Measurements from ENCODE around the gene IFI30. TPM values are rescaled to one million over a fixed set of nuclear protein-coding genes. Genes with fewer than 3 reads are reported as not detected.

IFI30 gene
- total RNA-seq, 1 donor from 2014 or later = 43.7 TPM

DNA sequence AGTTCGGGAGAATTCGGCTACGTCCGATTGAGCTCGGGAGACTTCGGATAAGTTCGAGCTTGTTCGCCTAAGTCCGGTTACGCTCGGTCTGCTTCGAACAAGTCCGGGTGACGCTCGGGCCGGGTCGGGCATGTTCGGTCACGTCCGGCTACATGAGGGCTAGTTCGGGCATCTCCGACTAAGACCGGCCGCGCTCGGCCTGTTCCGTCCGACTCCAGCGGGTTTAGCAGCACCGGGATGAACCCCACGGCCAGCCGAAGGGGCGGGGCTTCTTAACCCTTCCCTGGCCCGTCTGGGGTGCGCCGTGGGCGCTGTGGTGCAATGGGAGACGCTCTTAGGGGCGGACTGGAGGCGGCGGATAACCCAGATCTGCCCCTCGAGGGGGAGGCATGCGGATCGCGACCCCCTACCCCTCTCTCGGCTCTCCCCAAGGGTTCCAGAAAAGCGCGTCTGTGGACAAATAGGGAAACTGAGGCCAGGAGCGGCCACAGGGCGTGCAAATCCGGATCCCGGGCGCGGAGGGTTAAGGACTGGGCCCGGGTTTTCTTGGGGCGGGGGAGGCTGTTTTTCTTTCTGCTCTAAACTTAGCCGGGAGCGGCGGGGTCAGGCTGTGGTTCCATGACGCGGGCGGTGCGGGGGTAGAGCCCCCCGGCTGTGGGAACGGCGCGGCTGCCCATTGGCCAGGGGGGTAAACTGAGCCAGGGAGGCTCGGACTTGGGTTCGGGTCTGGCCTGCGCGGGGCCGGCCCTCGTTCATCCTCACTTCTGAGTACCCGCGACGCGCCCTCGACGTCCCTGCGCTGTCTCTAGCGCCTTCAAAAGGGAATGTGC is 51.1 kb downstream of the IFI30 start:
- Histone ChIP-seq H3K4me1 (peaks cover 30% of the 10 kb centered on the region), H3K36me3 (no peaks in the 10 kb centered on the region), H3K27ac (peak overlapping the region; percentile 22), H3K27me3 (no peaks in the 10 kb centered on the region), H3K9me3 (no peaks in the 10 kb centered on the region), H3K4me3 (peak overlapping the region; percentile 30 to 42)
- TF ChIP-seq POLR2A (IDR thresholded peaks at IDR 0.05) (no peak), POLR2AphosphoS5 (IDR thresholded peaks at IDR 0.05; ENCODE audit: insufficient read depth in 1 of 2, low read depth in 1 of 2) (peak; percentile 26 to 67)
- intact Hi-C loops (cut with DNase I) = no loop called here
- peak in 1 of 2 donors; percentile 96 for DNase-seq (ENCODE audit: extremely low spot score in 2 of 2)

DNA sequence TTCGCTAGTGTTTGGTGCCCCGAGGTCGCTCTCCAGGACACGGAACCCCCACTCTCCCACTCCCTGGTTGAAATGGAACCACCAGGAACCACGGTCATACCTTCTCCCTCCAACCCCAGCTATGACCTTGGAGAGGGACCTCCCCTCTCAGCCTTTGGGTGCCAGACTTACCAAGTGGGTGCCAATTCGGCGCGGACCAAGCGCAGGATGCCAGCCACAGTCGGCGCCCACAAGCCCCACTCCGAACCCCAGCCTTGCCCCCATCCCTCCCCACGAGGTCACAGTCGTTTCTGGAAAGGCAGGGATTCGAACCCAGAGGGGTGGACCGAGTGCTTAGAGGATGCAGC is 51.7 kb downstream of the IFI30 start:
- no peaks in the 10 kb centered on the region for H3K27me3 ChIP-seq
- peak overlapping the region; percentile 22 for H3K27ac ChIP-seq
- H3K4me1 ChIP-seq = peaks cover 30% of the 10 kb centered on the region
- H3K9me3 ChIP-seq = no peaks in the 10 kb centered on the region
- H3K36me3 ChIP-seq = no peaks in the 10 kb centered on the region
- TF ChIP-seq POLR2AphosphoS5 (IDR thresholded peaks at IDR 0.05; ENCODE audit: insufficient read depth in 1 of 2, low read depth in 1 of 2) (no peak), POLR2A (IDR thresholded peaks at IDR 0.05) (no peak)
- TF ChIP-seq, protein P1, sequence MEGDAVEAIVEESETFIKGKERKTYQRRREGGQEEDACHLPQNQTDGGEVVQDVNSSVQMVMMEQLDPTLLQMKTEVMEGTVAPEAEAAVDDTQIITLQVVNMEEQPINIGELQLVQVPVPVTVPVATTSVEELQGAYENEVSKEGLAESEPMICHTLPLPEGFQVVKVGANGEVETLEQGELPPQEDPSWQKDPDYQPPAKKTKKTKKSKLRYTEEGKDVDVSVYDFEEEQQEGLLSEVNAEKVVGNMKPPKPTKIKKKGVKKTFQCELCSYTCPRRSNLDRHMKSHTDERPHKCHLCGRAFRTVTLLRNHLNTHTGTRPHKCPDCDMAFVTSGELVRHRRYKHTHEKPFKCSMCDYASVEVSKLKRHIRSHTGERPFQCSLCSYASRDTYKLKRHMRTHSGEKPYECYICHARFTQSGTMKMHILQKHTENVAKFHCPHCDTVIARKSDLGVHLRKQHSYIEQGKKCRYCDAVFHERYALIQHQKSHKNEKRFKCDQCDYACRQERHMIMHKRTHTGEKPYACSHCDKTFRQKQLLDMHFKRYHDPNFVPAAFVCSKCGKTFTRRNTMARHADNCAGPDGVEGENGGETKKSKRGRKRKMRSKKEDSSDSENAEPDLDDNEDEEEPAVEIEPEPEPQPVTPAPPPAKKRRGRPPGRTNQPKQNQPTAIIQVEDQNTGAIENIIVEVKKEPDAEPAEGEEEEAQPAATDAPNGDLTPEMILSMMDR (IDR thresholded peaks at IDR 0.05) = no peak
- no peak for DNase-seq (ENCODE audit: extremely low spot score in 2 of 2)
- H3K4me3 ChIP-seq = peak overlapping the region in 1 of 2 donors; percentile 40
- intact Hi-C loops (cut with DNase I) = no loop called here

DNA sequence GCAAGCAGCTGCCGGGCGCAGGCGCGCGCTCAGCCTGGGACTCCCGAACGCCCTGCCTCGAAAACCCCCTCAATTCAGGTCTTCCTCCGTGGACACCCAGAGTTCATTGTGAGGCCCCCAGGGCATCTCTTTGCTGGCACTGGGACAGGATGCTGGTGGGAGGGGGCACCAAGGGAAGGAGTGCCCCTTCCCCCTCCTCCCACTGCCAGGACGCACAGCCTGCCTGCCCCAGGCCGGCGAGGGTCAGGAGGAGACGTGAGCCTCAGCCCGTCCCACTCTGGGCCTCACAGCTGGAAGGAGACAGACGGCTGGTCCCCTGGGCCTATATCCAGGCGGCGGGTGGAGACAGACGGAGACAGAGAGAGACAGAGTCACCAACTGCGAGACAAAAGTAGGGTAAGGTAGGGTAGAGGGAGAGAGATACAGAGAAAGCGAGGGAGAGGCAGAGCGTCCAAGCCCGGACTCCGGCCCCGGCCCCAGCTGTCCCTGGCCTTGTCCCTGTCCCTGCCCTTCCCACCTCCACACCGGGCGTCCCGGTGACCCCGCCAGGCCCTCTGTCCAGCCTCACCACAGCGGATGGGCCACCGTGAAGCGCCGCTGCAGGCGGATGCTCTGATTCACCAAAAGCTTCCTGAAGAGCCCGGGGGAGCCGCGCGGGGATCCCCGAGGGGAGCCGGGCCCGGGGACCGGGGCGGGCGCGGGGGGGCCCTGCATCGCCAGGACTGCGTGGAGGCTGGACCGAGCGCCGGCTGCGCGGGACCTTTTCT is 52.3 kb downstream of the IFI30 start, which contains the start of gene PDE4C:
Gene PDE4C, minus strand, starts transcription at position 737 of the 767 bp plus-strand sequence. Its CDS starts 23 bp downstream, at position 714.
- Histone ChIP-seq H3K4me3 (peak within 1 kb of the TSS in 1 of 2 donors; percentile 40), H3K27ac (peak within 1 kb of the TSS; percentile 22), H3K9me3 (no peaks in the 10 kb centered on the region), H3K4me1 (peaks cover 28% of the 10 kb centered on the region), H3K27me3 (no peaks in the 10 kb centered on the region), H3K36me3 (no peaks in the 10 kb centered on the region)
- TF ChIP-seq POLR2AphosphoS5 (IDR thresholded peaks at IDR 0.05; ENCODE audit: insufficient read depth in 1 of 2, low read depth in 1 of 2) (no peak), POLR2A (IDR thresholded peaks at IDR 0.05) (no peak)
- TF ChIP-seq, protein P1 (IDR thresholded peaks at IDR 0.05) = no peak
- intact Hi-C loops (cut with DNase I) = no loop called here
- DNase-seq (ENCODE audit: extremely low spot score in 2 of 2) = no peak

DNA sequence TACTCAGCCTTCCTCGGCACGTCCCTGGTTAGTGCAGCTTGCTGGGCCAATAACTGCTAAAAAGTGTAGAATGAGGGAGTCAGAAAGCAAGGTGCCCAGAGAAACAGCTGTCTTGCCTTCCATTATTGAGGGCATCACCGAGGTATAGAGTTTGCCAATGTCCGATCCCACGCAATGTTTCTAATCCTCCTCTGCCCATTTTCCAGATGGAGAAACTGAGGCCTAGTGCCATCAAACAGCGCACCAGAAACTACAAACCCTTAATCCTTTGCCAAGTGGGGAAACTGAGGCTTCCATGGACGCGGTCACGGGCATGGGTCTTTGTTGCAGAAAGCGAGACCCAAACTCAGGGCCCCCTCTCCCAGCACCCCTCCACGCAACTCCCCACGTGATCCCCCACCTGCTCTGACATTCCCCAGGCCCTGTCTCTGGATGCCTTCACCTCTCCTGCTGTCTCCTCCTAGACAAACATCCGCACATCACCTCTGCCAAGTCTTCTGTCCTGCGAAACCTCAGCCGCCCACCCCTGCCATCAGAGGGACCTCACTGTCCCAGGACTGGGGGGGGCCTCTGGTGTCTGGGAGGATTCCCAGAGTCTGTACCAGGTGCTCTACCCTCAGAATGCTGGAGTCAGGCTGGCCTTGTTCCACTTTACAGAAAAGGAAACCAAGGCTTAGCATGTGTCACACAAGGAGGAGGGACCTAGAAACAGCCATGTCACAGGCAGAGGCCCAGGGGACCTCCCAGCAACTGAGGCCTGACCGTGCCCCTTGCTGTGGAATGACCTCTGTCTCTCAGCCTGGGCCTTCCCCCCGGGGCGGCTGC is 53.6 kb downstream of the IFI30 start:
- H3K27ac ChIP-seq = no peak overlapping the region
- peaks cover 25% of the 10 kb centered on the region for H3K4me1 ChIP-seq
- no peaks in the 10 kb centered on the region for H3K27me3 ChIP-seq
- no peak for TF ChIP-seq POLR2A (IDR thresholded peaks at IDR 0.05)
- TF ChIP-seq, protein P1 (IDR thresholded peaks at IDR 0.05) = no peak
- no peak for TF ChIP-seq POLR2AphosphoS5 (IDR thresholded peaks at IDR 0.05; ENCODE audit: insufficient read depth in 1 of 2, low read depth in 1 of 2)
- intact Hi-C loops (cut with DNase I) = no loop called here
- H3K9me3 ChIP-seq = no peaks in the 10 kb centered on the region
- DNase-seq (ENCODE audit: extremely low spot score in 2 of 2) = no peak
- H3K4me3 ChIP-seq = no peak overlapping the region
- H3K36me3 ChIP-seq = no peaks in the 10 kb centered on the region

Small RNAs within 50 kb of the gene (small RNA-seq; reads per million reads assigned to genes)
- gene IFI30 = not detected

Other genes starting within 250 kb of the IFI30 start
- 59.7 TPM for gene CCDC124, start 240.8 kb upstream of the IFI30 start, total RNA-seq
- gene KCNN1, start 206.7 kb upstream of the IFI30 start, total RNA-seq = 1.5 TPM
- gene ARRDC2, start 165.6 kb upstream of the IFI30 start, total RNA-seq = 54.5 TPM
- gene IL12RB1, start 86.9 kb upstream of the IFI30 start, total RNA-seq = not detected
- gene MAST3, start 76.0 kb upstream of the IFI30 start, total RNA-seq = 9.6 TPM
- 24.8 TPM for gene PIK3R2, start 20.6 kb upstream of the IFI30 start, total RNA-seq
- gene MPV17L2, start 19.4 kb downstream of the IFI30 start, total RNA-seq = 10.3 TPM
- 5.6 TPM for gene RAB3A, start 30.2 kb downstream of the IFI30 start, total RNA-seq
- gene PDE4C, start 52.6 kb downstream of the IFI30 start, total RNA-seq = 0.98 TPM
- gene IQCN, start 100.6 kb downstream of the IFI30 start, total RNA-seq = 4.4 TPM
- 531 TPM for gene JUND, start 107.8 kb downstream of the IFI30 start, total RNA-seq
- gene LSM4, start 149.3 kb downstream of the IFI30 start, total RNA-seq = 54.3 TPM
- 27.5 TPM for gene PGPEP1, start 166.8 kb downstream of the IFI30 start, total RNA-seq
- 25.5 TPM for gene GDF15, start 212.3 kb downstream of the IFI30 start, total RNA-seq
- 3.9 TPM for gene LRRC25, start 223.8 kb downstream of the IFI30 start, total RNA-seq
- 72.7 TPM for gene SSBP4, start 245.6 kb downstream of the IFI30 start, total RNA-seq